Mesenchymal stem cell (in vitro differentiated cells and primary cell): ENCODE results near the gene LSM4.

Source experiments
- DNase-seq: peaks from one replicate; pipeline ENCODE4 v3.0.0-alpha.2; 2013
- H2AFZ ChIP-seq: one replicate; pipeline ENCODE4 v1.6.1; 2013; ENCODE audit warnings: low read depth, mild to moderate bottlenecking, control low read depth, inconsistent platforms, low read length, moderate library complexity
- H2AK5ac ChIP-seq: 2 replicates; pipeline ENCODE4 v1.6.1; 2013; ENCODE audit warnings: low read length, moderate library complexity, mild to moderate bottlenecking, inconsistent platforms; ENCODE audit not compliant: severe bottlenecking
- H2BK120ac ChIP-seq: one replicate; pipeline ENCODE4 v1.6.1; 2013; ENCODE audit warnings: low read depth, mild to moderate bottlenecking, inconsistent platforms, low read length, moderate library complexity
- H2BK12ac ChIP-seq, 2 experiments: one replicate each; pipeline ENCODE4 v1.6.1; 2013; ENCODE audit warnings: inconsistent platforms in 2 of 2, low read length in 2 of 2, mild to moderate bottlenecking in 2 of 2, moderate library complexity in 2 of 2, control low read depth in 1 of 2
- H2BK15ac ChIP-seq: one replicate; pipeline ENCODE4 v1.6.1; 2013; ENCODE audit warnings: mild to moderate bottlenecking, low read depth, inconsistent platforms; ENCODE audit not compliant: poor library complexity, severe bottlenecking
- H2BK5ac ChIP-seq: 2 replicates; pipeline ENCODE4 v1.6.1; 2013; ENCODE audit warnings: low read depth, mild to moderate bottlenecking, low read length, control low read depth, inconsistent platforms; ENCODE audit not compliant: poor library complexity, severe bottlenecking
- H3K14ac ChIP-seq, 2 experiments: one replicate each; pipeline ENCODE4 v1.6.1; 2013; ENCODE audit warnings: inconsistent platforms in 2 of 2, low read length in 2 of 2, control low read depth in 1 of 2, mild to moderate bottlenecking in 1 of 2, moderate library complexity in 1 of 2
- H3K18ac ChIP-seq, 2 experiments: one replicate each; pipeline ENCODE4 v1.6.1; 2013; ENCODE audit warnings: inconsistent platforms in 2 of 2, low read length in 2 of 2, control low read depth in 1 of 2, low read depth in 1 of 2, mild to moderate bottlenecking in 1 of 2
- H3K23ac ChIP-seq, 2 experiments: one replicate each; pipeline ENCODE4 v1.6.1; 2013; ENCODE audit warnings: inconsistent platforms in 2 of 2, low read length in 2 of 2, mild to moderate bottlenecking in 2 of 2, moderate library complexity in 2 of 2, control low read depth in 1 of 2
- H3K27ac ChIP-seq: 2 replicates; pipeline ENCODE4 v1.5.1; 2013; ENCODE audit warnings: mild to moderate bottlenecking, moderate library complexity, low read length, control low read depth, inconsistent platforms; ENCODE audit not compliant: poor library complexity, severe bottlenecking
- H3K27me3 ChIP-seq, 2 experiments: 2 replicates each; pipeline versions ENCODE4 v1.6.1 to v1.7.0; 2013; ENCODE audit warnings: low read length in 2 of 2, mild to moderate bottlenecking in 2 of 2, moderate library complexity in 2 of 2, control low read depth in 1 of 2, inconsistent platforms in 1 of 2; ENCODE audit not compliant: control insufficient read depth in 1 of 2, insufficient read depth in 1 of 2
- H3K36me3 ChIP-seq, 2 experiments: 2 replicates each; pipeline versions ENCODE4 v1.6.1 to v1.7.0; 2013; ENCODE audit warnings: low read length in 2 of 2, control low read depth in 1 of 2, inconsistent platforms in 1 of 2, low read depth in 1 of 2, mild to moderate bottlenecking in 1 of 2; ENCODE audit not compliant: insufficient read depth in 2 of 2, control insufficient read depth in 1 of 2
- H3K4ac ChIP-seq, 2 experiments: one replicate each; pipeline ENCODE4 v1.6.1; 2013; ENCODE audit warnings: inconsistent platforms in 2 of 2, low read length in 2 of 2, mild to moderate bottlenecking in 2 of 2, moderate library complexity in 2 of 2, control low read depth in 1 of 2, low read depth in 1 of 2
- H3K4me1 ChIP-seq: 2 replicates; pipeline ENCODE4 v1.6.1; 2013; ENCODE audit warnings: low read depth, low read length, control low read depth; ENCODE audit not compliant: control insufficient read depth, insufficient read depth
- H3K4me2 ChIP-seq: 2 replicates; pipeline ENCODE4 v1.6.1; 2013; ENCODE audit warnings: low read length, mild to moderate bottlenecking, inconsistent platforms; ENCODE audit not compliant: poor library complexity, severe bottlenecking
- H3K4me3 ChIP-seq, 2 experiments: 2 replicates each; pipeline versions ENCODE4 v1.5.1 to v1.7.0; 2013; ENCODE audit warnings: low read length in 2 of 2, mild to moderate bottlenecking in 2 of 2, control low read depth in 1 of 2, low read depth in 1 of 2; ENCODE audit not compliant: insufficient read depth in 1 of 2
- H3K79me1 ChIP-seq: replicated peaks from 2 replicates; pipeline ENCODE4 v1.6.1; 2013; ENCODE audit warnings: mild to moderate bottlenecking, control low read depth, low read length, inconsistent platforms; ENCODE audit not compliant: poor library complexity, severe bottlenecking
- H3K9ac ChIP-seq: 2 replicates; pipeline ENCODE4 v1.7.0; 2013; ENCODE audit warnings: mild to moderate bottlenecking, low read length, moderate library complexity
- H3K9me3 ChIP-seq: 2 replicates; pipeline ENCODE4 v1.7.0; 2013; ENCODE audit warnings: mild to moderate bottlenecking, low read length; ENCODE audit not compliant: control insufficient read depth
- H4K8ac ChIP-seq: one replicate; pipeline ENCODE4 v1.6.1; 2013; ENCODE audit warnings: inconsistent platforms, mild to moderate bottlenecking, low read length, moderate library complexity
- H4K91ac ChIP-seq: one replicate; pipeline ENCODE4 v1.6.1; 2013; ENCODE audit warnings: mild to moderate bottlenecking, low read length, inconsistent platforms
- WGBS: methylation state at CpG from one replicate; pipeline ENCODE4 v1.1.7; 2013; ENCODE audit warnings: mixed read lengths; 5-methylcytosine and 5-hydroxymethylcytosine counted together

Gene LSM4

DNA sequence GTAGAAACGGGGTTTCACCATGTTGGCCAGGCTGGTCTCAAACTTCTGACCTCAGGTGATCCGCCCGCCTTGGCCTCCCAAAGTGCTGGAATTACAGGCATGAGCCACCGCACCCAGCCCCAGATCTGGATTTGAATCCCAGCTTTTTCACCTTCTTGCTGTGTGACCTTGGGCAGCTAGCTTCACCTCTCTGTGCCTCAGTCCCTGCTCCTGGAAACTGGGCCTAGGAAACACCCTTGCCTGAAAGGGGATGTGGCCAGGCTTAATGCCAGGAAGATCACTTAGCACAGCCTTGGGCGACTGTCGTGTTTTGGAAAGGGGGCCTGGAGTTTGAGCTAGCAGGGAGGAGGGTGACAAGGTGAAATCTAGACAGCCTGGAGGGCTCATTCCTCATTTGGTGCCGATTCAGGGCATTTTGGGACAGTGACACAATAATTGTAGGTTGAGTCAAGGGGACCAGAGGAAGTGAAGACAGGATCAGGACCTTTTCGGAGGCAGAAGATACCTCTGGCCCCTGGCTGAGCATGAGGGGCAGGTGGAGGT lies 19.3 kb upstream of the LSM4 start:
- no peak overlapping the region for H2BK15ac ChIP-seq
- H3K36me3 ChIP-seq, result peaks cover 30% of the 10 kb centered on the region in 2 experiments
- no peak overlapping the region for H3K9ac ChIP-seq
- H3K27me3 ChIP-seq, result no peaks in the 10 kb centered on the region
- H2AK5ac ChIP-seq, result no peak overlapping the region
- no peak overlapping the region for H4K91ac ChIP-seq
- H2BK12ac ChIP-seq, result no peak overlapping the region
- no peak overlapping the region for H3K4ac ChIP-seq
- no peak overlapping the region for H3K18ac ChIP-seq
- no peak overlapping the region for H3K23ac ChIP-seq
- WGBS, result 92% methylated on average over 8 of the region's 8 CpGs
- DNase-seq, result no peak
- no peak overlapping the region for H2BK120ac ChIP-seq
- no peaks in the 10 kb centered on the region for H3K9me3 ChIP-seq
- H3K27ac ChIP-seq, result no peak overlapping the region
- H2AFZ ChIP-seq, result no peak overlapping the region
- peaks cover 22% of the 10 kb centered on the region for H3K4me1 ChIP-seq
- H2BK5ac ChIP-seq, result no peak overlapping the region
- peaks cover 31% of the 10 kb centered on the region for H3K79me1 ChIP-seq
- H3K4me2 ChIP-seq, result no peak overlapping the region
- no peak overlapping the region for H3K14ac ChIP-seq
- H3K4me3 ChIP-seq, result no peak overlapping the region
- H4K8ac ChIP-seq, result no peak overlapping the region

DNA sequence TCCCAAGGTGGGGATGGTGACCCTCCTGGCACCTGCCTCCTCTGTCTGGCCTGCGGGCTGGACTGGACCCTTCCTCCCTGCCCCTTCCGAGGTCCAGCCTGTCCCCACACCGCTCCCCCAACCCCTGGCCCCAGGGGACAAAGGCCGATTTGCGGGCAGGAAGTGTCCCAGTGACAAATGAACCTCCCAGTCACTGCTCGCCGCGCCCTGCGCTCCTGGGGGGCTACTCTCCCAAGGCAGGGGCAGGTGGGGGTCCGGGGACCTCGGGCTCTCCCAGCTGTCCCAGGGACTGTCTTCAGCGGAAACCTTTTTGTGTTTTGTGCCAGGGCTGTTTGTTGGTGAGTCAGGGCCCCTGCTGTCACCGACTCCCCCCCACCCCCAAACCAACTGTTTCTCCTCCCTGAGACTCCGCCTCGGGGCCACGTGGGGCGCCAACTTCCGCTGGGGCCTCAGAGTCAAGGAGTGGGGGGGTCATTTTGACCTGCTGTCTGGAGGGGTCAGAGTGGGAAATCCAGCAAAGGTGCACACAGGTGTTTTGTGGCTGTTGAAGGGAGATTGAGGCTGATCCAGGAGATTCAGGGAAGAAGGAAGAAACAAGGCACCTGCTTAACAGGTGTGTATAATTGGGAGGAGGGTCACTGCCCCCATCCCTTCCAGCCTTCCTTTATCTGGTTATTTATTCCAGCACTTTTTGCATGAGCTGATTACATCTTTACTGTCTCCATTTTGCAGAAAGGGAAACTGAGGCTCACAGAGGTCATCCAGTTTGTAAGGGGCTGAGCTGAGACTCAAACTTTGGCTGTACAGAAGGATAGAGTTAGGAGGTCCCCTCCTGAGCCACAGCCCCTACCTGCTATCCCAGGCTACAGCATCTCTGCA lies 18.4 kb upstream of the LSM4 start:
- peaks cover 22% of the 10 kb centered on the region for H3K4me1 ChIP-seq
- H2BK12ac ChIP-seq, result peak overlapping the region in 1 of 2 experiments; percentile 66
- H3K27me3 ChIP-seq, result peaks cover 0 to under 1% of the 10 kb centered on the region in 2 experiments
- no peaks in the 10 kb centered on the region for H3K9me3 ChIP-seq
- peak overlapping the region; percentile 85 to 96 for H3K4me3 ChIP-seq
- peak overlapping the region; percentile 19 for H4K8ac ChIP-seq
- H3K4me2 ChIP-seq, result peak overlapping the region; percentile 78
- DNase-seq, result peak; percentile 68
- peak overlapping the region; percentile 66 for H2BK120ac ChIP-seq
- H3K14ac ChIP-seq, result peak overlapping the region in 1 of 2 experiments; percentile 78
- WGBS, result 4% methylated on average over 15 of the region's 18 CpGs
- peak overlapping the region in 1 of 2 experiments; percentile 59 for H3K23ac ChIP-seq
- H3K18ac ChIP-seq, result peak overlapping the region; percentile 37 to 96
- H3K4ac ChIP-seq, result peak overlapping the region in 1 of 2 experiments; percentile 17
- peaks cover 29% of the 10 kb centered on the region for H3K79me1 ChIP-seq
- peak overlapping the region; percentile 87 for H3K9ac ChIP-seq
- H2AK5ac ChIP-seq, result peak overlapping the region; percentile 73
- peak overlapping the region; percentile 34 for H3K27ac ChIP-seq
- no peak overlapping the region for H2BK5ac ChIP-seq
- peaks cover 28 to 29% of the 10 kb centered on the region in 2 experiments for H3K36me3 ChIP-seq
- peak overlapping the region; percentile 2 for H2BK15ac ChIP-seq
- peak overlapping the region; percentile 59 for H4K91ac ChIP-seq
- peak overlapping the region; percentile 32 for H2AFZ ChIP-seq

DNA sequence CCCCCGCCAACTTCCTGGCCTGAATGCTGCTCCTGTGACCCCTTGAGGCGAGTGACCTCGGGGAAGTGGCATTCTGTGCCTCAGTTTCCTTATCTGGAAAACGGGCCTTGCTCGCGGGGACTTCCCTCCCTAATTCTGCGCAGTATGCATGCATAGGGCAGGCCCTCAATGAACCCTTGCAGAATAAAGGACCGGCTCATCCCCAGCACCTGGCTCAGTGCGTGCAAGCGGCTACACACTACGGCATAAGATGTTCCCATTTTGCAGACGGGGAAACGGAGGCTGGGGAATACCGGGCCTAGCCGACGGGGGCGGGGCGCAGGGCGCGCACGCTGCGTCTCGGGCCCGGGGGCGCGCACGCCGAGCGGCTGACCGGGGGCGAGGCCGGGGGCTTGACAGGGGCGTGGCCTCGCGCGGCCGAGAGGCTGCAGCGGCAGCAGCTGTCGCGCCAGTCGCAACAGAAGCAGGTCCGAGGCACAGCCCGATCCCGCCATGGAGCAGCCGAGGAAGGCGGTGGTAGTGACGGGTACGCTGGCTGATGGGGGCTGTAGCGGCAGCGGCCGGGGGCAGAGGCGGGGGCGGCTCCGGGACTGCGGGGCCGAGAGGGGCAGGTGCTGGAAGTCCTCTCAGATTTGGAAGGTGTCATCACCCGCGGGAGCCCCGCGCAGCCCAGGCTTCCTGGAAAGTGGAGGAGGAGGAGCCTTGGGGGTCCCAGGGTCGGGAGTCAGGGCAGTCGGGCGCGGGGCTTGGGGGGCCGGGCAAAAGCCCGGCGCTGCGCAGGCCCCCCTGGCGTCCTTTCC lies 17.5 kb upstream of the LSM4 start, which contains the start of gene PGPEP1:
TSS of gene PGPEP1 (plus strand) at position 409 of the 800 bp plus-strand sequence. CDS start at position 493, 84 bp downstream.
- peaks cover 22% of the 10 kb centered on the region for H3K4me1 ChIP-seq
- peak within 1 kb of the TSS; percentile 66 for H2BK120ac ChIP-seq
- peak; percentile 57 for DNase-seq
- H2BK5ac ChIP-seq, result no peak within 1 kb of the TSS
- peak within 1 kb of the TSS in 1 of 2 experiments; percentile 59 for H3K23ac ChIP-seq
- peak within 1 kb of the TSS in 1 of 2 experiments; percentile 73 for H2BK12ac ChIP-seq
- H3K4me3 ChIP-seq, result peak within 1 kb of the TSS; percentile 85 to 96
- peaks cover 29% of the 10 kb centered on the region for H3K79me1 ChIP-seq
- 9% methylated on average over 55 of the region's 69 CpGs for WGBS
- H2AK5ac ChIP-seq, result peak within 1 kb of the TSS; percentile 79
- peak within 1 kb of the TSS; percentile 34 for H3K27ac ChIP-seq
- peaks cover 0 to 2% of the 10 kb centered on the region in 2 experiments for H3K27me3 ChIP-seq
- H3K36me3 ChIP-seq, result peaks cover 26% of the 10 kb centered on the region in 2 experiments
- peak within 1 kb of the TSS; percentile 53 for H4K8ac ChIP-seq
- H3K18ac ChIP-seq, result peak within 1 kb of the TSS; percentile 37 to 96
- H3K9me3 ChIP-seq, result no peaks in the 10 kb centered on the region
- H2BK15ac ChIP-seq, result peak within 1 kb of the TSS; percentile 41
- peak within 1 kb of the TSS in 1 of 2 experiments; percentile 78 for H3K14ac ChIP-seq
- peak within 1 kb of the TSS; percentile 97 for H2AFZ ChIP-seq
- peak within 1 kb of the TSS; percentile 59 for H4K91ac ChIP-seq
- peak within 1 kb of the TSS; percentile 87 for H3K9ac ChIP-seq
- H3K4ac ChIP-seq, result peak within 1 kb of the TSS; percentile 5 to 71
- H3K4me2 ChIP-seq, result peak within 1 kb of the TSS; percentile 78
